HG02852 (cell line): ENCODE data around the gene LPP.
"Not testable (repeated sequence)": the region's sequence is repeated elsewhere in the genome, so short reads cannot be mapped to it uniquely, and the experiment has no call there.

ENCODE experiments used
- ATAC-seq: cut with Tn5 transposase; IDR thresholded peaks from one replicate; pipeline ENCODE4 v1.9.1; 2021; ENCODE audit warnings: mild to moderate bottlenecking, moderate library complexity; ENCODE audit not compliant: unreplicated experiment

LPP gene

GRCh38 chr3:188690064-188690463 lies 536.1 kb downstream of the LPP start:
- ATAC-seq, result no peak

- no peak for ATAC-seq
Measured at GRCh38 chr3:188691004-188691403, 537.0 kb downstream of the LPP start.

GRCh38 chr3:188691665-188692064 lies 537.7 kb downstream of the LPP start:
- ATAC-seq, result no peak

GRCh38 chr3:188692700-188693099 lies 538.7 kb downstream of the LPP start:
- ATAC-seq, result no peak

- ATAC-seq, result no peak
Measured at GRCh38 chr3:188693435-188693834, 539.5 kb downstream of the LPP start.

- ATAC-seq, result no peak
Measured at GRCh38 chr3:188695241-188695640, 541.3 kb downstream of the LPP start.

- no peak for ATAC-seq
Measured at GRCh38 chr3:188697127-188697526, 543.2 kb downstream of the LPP start.

- no peak for ATAC-seq
Measured at GRCh38 chr3:188698436-188698835, 544.5 kb downstream of the LPP start.

- no peak for ATAC-seq
Measured at GRCh38 chr3:188700501-188700900, 546.5 kb downstream of the LPP start.

- ATAC-seq, result no peak
Measured at GRCh38 chr3:188700918-188701317, 547.0 kb downstream of the LPP start.

GRCh38 chr3:188701485-188701969 lies 547.6 kb downstream of the LPP start:
- no peak for ATAC-seq

- ATAC-seq, result not testable (repeated sequence)
Measured at GRCh38 chr3:188702028-188702427, 548.1 kb downstream of the LPP start.

- no peak for ATAC-seq
Measured at GRCh38 chr3:188706176-188706575, 552.2 kb downstream of the LPP start.

- no peak for ATAC-seq
Measured at GRCh38 chr3:188706599-188706998, 552.6 kb downstream of the LPP start.

- no peak for ATAC-seq
Measured at GRCh38 chr3:188707381-188708288, 553.7 kb downstream of the LPP start.

- ATAC-seq, result no peak
Measured at GRCh38 chr3:188711881-188712247, 557.9 kb downstream of the LPP start.

GRCh38 chr3:188712248-188712924 lies 558.4 kb downstream of the LPP start:
- ATAC-seq, result no peak

- ATAC-seq, result no peak
Measured at GRCh38 chr3:188712991-188713390, 559.0 kb downstream of the LPP start.

- ATAC-seq, result no peak
Measured at GRCh38 chr3:188719545-188719944, 565.6 kb downstream of the LPP start.

GRCh38 chr3:188720215-188720614 lies 566.3 kb downstream of the LPP start:
- no peak for ATAC-seq

GRCh38 chr3:188720636-188721035 lies 566.7 kb downstream of the LPP start:
- ATAC-seq, result no peak

GRCh38 chr3:188721312-188721711 lies 567.4 kb downstream of the LPP start:
- ATAC-seq, result no peak
